Heart left ventricle (tissue), 16 donors: ENCODE measurements around the gene PRDM16. TPM values are rescaled to one million over a fixed set of nuclear protein-coding genes. Genes with fewer than 3 reads are reported as not detected.

ENCODE experiments used
- ATAC-seq, 4 donors: fragments of 200-7000 bp; cut with Tn5 transposase; one replicate each; pipeline ENCODE4 v1.9.1; 2020 to 2022; ENCODE audit warnings: moderate library complexity in 4 of 4, mild to moderate bottlenecking in 3 of 4, moderate number of reproducible peaks in 1 of 4
- DNase-seq, 5 donors: peaks; one replicate each; pipeline ENCODE4 v3.0.0-alpha.2; 2020
- H3K27ac ChIP-seq, 12 donors: fragments of 200-600 bp; sonication (generic) in 4 of 12; one replicate each; pipeline versions ENCODE4 v1.5.0 to v1.8.0; 2016 to 2022; ENCODE audit warnings: mild to moderate bottlenecking in 2 of 12
- H3K27me3 ChIP-seq, 9 donors: fragments of 200-600 bp; sonication (generic) in 2 of 9; one replicate each; pipeline versions ENCODE4 v1.5.1 to v1.8.0; 2016 to 2022; ENCODE audit warnings: mild to moderate bottlenecking in 3 of 9
- H3K36me3 ChIP-seq, 9 donors: fragments of 200-600 bp; sonication (generic) in 2 of 9; one replicate each; pipeline versions ENCODE4 v1.5.0 to v1.8.0; 2018 to 2022; ENCODE audit warnings: mild to moderate bottlenecking in 2 of 9
- H3K4me1 ChIP-seq, 12 donors: fragments of 200-600 bp; sonication (generic) in 4 of 12; one replicate each; pipeline versions ENCODE4 v1.5.0 to v1.8.0; 2016 to 2022; ENCODE audit warnings: mild to moderate bottlenecking in 3 of 12
- H3K4me3 ChIP-seq, 12 donors: fragments of 200-600 bp; sonication (generic) in 4 of 12; one replicate each; pipeline versions ENCODE4 v1.5.0 to v1.8.0; 2017 to 2022; ENCODE audit warnings: mild to moderate bottlenecking in 9 of 12, moderate library complexity in 4 of 12
- H3K9me3 ChIP-seq, 12 donors: fragments of 200-600 bp; sonication (generic) in 4 of 12; one replicate each; pipeline versions ENCODE4 v1.5.0 to v1.8.0; 2016 to 2022; ENCODE audit warnings: mild to moderate bottlenecking in 1 of 12
- POLR2A ChIP-seq, 2 donors: fragments of 450-650 bp; IDR thresholded peaks; one replicate each; pipeline ENCODE4 v1.6.1; 2017; ENCODE audit warnings: antibody characterized with exemption in 2 of 2, mild to moderate bottlenecking in 2 of 2, moderate library complexity in 2 of 2
- WGBS, 4 donors: extraction: QIAGEN DNeasy Blood & Tissue Kit in 2 of 4; methylation state at CpG; one replicate each; pipeline versions ENCODE4 v1.1.5 to v1.1.7; 2013 to 2018; 5-methylcytosine and 5-hydroxymethylcytosine counted together
- intact Hi-C, 10 donors: fragments of 100-400 bp; cut with DNase I; formaldehyde crosslinking; loops; one replicate each; pipeline versions ENCODE4 v1.11.1 to v1.14.2; 2022
- polyA plus RNA-seq, 2 donors: library from polyadenylated mRNA; stranded (reverse); fragments of 200-250 nt; gene quantifications; one replicate each; pipeline ENCODE4 v1.2.3, GENCODE V29; 2013
- total RNA-seq, 9 donors: library from RNA; depleted of rRNA in 2 of 9; stranded (reverse); fragments of >200 nt in 2 of 9; fragmentation: NEBNext Ultra II Directional in 3 of 9; extraction: Animal tissue kit (Norgen Biotek cat#: 25700) in 3 of 9; gene quantifications; one replicate each; pipeline versions ENCODE4 v1.1.0 to v1.2.4, GENCODE V29; 2016 to 2023
- TF ChIP-seq, protein P1 (sequence below), 12 donors: fragments of 200-600 bp; sonication (generic) in 4 of 12; IDR thresholded peaks; one replicate each; pipeline versions ENCODE4 v1.5.0 to v1.8.0; 2018 to 2022; ENCODE audit warnings: antibody characterized with exemption in 12 of 12, mild to moderate bottlenecking in 5 of 12
- donor health status: ischemic (EF 13 %, LVEDD 7.1; RV severe dilation, severe dysfunction).
- donor health status: healthy with polysubstance abuse.
- donor health status: DM: no; HTN: yes; CAD: no.
- donor health status: DM: no; HTN: no; CAD: no.
- donor health status: ischemic (EF 25% LVEDD 6.9; RV normal size, moderate dysfunction).
- donor health status: ischemic (EF 25% LVEDD 5.7; RV mildly dilated, moderate dysfunction).
- donor health status: healthy.
- donor health status: DM: yes; HTN: yes; CAD: no.
- donor health status: ischemic (EF 35%, LVEDD 5.7; RV mildly dilated, moderate dysfunction).
- donor health status: nonischemic (EF 11% LVEDD 7.7; RV severe dilation, severe dysfunction).
- donor health status: DM: yes; HTN: yes; CAD: no.
- donor health status: PGD.
- donor health status: ischemic (EF 29% LVEDD 5.4; RV normal size, mild dysfunction).
- donor health status: nonischemic (EF 23%, LVEDD 6.1; RV moderate dilation, normal function).

The PRDM16 gene
- total and polyA plus RNA-seq, 11 donors, result 6.0 to 22.7 (median 14.0) TPM

DNA sequence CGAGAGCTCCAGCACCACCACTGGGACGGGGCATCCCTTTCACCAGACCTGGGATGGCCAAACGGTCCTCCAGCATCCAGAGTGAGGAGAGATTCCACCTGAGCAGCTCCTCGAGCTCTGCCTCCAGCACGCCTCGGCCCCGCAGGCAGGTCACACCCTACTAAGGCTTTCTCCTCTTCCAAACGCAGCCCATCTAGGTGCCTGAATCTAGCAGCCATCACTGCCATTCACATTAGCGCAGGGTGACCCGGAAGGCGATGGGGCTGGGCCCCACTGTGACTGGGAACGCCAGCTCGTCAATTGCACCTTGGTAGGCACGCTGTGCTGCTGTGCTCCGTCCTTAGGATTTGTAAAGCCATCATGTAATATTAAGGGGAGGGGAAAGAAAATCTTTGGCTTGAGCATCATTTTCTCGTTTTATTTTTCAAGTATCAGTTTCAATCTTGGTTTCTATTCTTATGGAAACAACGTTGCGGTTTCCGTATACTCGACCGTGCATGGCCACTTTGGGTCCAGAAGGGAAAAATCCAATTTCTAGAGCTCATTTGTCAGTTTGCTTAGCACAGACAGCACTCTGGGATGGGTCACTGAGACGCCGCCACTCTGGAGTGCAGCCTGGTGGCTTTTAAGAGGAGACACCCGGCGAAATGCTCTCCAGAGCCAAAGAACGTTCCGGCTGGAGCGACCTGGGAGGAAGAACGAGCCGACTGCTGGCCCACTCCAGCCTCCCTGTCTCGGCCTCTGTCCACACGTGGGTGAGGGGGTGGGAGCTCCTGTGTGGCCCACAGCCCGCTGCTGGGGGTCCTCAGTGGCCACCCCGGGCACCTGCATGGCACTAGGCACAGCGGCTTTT, 173.6 kb downstream of the PRDM16 start:
- 79 to 86% (median 85%) methylated on average over 27 to 35 of the region's 35 CpGs for WGBS, 4 donors
- Histone ChIP-seq H3K36me3 (peaks cover 0 to 6% (median 0%) of the 10 kb centered on the region in 9 donors), H3K9me3 (no peaks in the 10 kb centered on the region), H3K27me3 (peaks cover 0 to 17% (median 4%) of the 10 kb centered on the region in 9 donors), H3K4me1 (peaks cover 0 to 7% (median 0%) of the 10 kb centered on the region in 12 donors), H3K4me3 (no peak overlapping the region), H3K27ac (no peak overlapping the region)
- TF ChIP-seq, protein P1, sequence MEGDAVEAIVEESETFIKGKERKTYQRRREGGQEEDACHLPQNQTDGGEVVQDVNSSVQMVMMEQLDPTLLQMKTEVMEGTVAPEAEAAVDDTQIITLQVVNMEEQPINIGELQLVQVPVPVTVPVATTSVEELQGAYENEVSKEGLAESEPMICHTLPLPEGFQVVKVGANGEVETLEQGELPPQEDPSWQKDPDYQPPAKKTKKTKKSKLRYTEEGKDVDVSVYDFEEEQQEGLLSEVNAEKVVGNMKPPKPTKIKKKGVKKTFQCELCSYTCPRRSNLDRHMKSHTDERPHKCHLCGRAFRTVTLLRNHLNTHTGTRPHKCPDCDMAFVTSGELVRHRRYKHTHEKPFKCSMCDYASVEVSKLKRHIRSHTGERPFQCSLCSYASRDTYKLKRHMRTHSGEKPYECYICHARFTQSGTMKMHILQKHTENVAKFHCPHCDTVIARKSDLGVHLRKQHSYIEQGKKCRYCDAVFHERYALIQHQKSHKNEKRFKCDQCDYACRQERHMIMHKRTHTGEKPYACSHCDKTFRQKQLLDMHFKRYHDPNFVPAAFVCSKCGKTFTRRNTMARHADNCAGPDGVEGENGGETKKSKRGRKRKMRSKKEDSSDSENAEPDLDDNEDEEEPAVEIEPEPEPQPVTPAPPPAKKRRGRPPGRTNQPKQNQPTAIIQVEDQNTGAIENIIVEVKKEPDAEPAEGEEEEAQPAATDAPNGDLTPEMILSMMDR (IDR thresholded peaks at IDR 0.05), result no peak
- TF ChIP-seq POLR2A (IDR thresholded peaks at IDR 0.05), result no peak
- intact Hi-C loops, result no loop called here
- DNase-seq, result no peak
- ATAC-seq, result no peak

DNA sequence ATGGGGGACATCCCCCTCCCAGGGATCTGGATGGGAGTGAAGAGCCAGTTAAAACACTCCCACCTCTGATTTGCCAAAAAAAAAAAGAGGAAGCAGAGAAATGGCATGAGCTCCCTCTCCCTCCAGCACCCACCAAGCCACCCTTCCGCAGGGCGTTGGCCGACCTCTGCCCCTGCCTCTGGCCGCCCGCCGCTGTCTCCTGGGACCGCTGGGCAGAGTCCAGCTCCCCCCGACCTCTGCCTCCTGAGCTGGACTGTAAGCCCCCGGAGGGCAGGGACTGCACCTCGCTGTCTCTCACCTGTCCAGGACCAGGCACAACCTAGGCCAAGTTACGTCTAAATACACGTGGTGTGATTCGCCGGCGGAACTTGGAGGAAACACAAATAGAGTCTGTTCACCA, 174.3 kb downstream of the PRDM16 start:
- Histone ChIP-seq H3K4me3 (no peak overlapping the region), H3K9me3 (no peaks in the 10 kb centered on the region), H3K27me3 (peaks cover 0 to 18% (median 4%) of the 10 kb centered on the region in 9 donors), H3K36me3 (peaks cover 0 to 6% (median 0%) of the 10 kb centered on the region in 9 donors), H3K4me1 (peaks cover 0 to 11% (median 0%) of the 10 kb centered on the region in 12 donors), H3K27ac (no peak overlapping the region)
- intact Hi-C loops, result no loop called here
- ATAC-seq (no peak), DNase-seq (no peak)
- TF ChIP-seq POLR2A (IDR thresholded peaks at IDR 0.05), result no peak
- TF ChIP-seq, protein P1 (IDR thresholded peaks at IDR 0.05), result no peak
- WGBS, 4 donors, result 88 to 93% (median 89%) methylated on average over 15 of the region's 15 CpGs

DNA sequence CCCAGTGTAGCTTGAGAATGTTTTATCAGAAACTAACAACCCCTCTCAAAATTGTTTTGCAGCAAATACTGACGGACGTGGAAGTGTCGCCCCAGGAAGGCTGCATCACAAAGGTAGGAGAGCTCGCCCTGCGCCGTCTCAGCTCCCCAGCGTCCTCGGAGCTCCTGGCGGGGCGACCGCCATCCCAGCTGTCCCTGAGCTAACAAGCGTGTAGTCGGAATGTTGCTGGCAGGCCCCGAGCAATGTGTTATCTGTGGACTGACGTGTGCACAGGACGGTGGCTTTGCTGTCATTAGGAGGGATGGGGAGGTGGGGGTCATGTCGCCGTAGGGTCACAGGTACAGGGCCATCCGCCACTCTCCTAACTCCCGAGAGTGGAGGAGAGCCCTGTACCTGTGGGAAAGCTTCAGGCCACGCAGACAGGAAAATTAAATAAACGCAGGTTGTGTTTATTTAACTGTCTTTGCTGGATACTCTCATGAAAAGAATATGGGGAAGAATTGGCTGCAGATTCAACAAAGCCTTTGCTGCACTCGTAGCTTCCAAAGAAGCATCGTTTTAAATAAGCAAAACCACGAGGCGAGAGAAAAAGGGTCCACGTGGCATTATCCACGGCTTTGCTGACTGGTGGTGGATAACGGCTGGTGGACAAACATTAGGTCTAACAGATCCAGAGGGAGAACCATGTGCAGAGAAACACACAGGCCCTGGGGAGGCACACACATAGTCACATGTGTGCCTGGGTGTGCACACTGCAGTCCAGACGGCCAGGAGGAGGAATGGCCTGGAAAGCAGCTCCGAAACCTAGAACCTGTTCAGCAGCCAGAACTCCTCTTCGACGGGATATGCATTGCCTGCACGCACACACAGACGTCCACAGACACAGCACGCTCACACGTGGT, 175.3 kb downstream of the PRDM16 start:
- TF ChIP-seq POLR2A (IDR thresholded peaks at IDR 0.05), result no peak
- TF ChIP-seq, protein P1 (IDR thresholded peaks at IDR 0.05), result no peak
- no peak overlapping the region for H3K27ac ChIP-seq
- ATAC-seq, result peak in 2 of 4 donors; percentile 18 to 60

More for the DNA sequence above, 175.3 kb downstream of the PRDM16 start:
- Histone ChIP-seq H3K4me1 (peaks cover 0 to 15% (median 0%) of the 10 kb centered on the region in 12 donors), H3K9me3 (no peaks in the 10 kb centered on the region), H3K4me3 (no peak overlapping the region), H3K27me3 (peaks cover 0 to 18% (median 4%) of the 10 kb centered on the region in 9 donors), H3K36me3 (peaks cover 0 to 6% (median 0%) of the 10 kb centered on the region in 9 donors)
- WGBS, 4 donors, result 73 to 76% (median 75%) methylated on average over 37 of the region's 37 CpGs
- no peak for DNase-seq
- intact Hi-C loops, result no loop called here
